Measurements from ENCODE around the gene AKAP8L.

Gene AKAP8L, protein sequence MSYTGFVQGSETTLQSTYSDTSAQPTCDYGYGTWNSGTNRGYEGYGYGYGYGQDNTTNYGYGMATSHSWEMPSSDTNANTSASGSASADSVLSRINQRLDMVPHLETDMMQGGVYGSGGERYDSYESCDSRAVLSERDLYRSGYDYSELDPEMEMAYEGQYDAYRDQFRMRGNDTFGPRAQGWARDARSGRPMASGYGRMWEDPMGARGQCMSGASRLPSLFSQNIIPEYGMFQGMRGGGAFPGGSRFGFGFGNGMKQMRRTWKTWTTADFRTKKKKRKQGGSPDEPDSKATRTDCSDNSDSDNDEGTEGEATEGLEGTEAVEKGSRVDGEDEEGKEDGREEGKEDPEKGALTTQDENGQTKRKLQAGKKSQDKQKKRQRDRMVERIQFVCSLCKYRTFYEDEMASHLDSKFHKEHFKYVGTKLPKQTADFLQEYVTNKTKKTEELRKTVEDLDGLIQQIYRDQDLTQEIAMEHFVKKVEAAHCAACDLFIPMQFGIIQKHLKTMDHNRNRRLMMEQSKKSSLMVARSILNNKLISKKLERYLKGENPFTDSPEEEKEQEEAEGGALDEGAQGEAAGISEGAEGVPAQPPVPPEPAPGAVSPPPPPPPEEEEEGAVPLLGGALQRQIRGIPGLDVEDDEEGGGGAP

DNA sequence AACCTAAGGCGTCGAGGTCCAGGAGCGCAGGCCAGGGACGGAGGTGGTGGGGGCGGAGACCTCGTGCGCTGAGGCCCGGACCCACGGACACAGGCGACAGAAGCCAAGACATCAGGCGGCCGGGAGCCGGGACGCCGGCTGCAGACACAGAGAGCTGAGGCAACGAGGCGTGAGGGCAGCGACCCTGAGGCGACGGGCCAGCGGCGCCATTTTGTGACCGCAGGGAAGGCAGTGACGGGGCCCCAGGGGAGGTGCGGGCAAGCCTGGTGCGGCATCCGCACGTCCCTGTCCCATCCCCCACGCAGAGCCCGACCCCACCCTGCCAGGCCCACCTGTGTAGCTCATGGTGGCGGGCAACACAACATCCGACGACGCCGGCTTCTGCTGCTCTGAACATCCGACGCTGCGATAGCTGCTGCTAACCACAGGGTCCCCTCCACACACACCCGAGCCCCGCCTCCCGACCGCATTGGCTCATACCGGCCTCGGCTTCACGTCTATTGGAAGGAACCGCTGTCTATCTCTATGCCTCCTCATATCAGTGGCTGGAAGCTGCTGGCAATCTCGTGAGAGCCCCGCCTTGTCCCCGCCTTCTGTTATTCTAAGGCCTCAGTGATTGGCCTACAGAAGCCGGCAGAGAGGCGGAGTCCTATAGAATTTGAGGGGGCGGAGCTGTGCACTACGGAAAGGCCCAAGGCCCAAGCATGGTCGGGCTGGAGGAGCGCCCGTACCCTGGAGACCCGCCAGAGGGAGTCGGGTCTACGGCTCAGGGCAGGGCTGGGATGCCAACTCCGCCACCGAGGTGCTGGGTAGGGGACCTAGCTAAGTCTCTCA lies at the start of gene AKAP8L:
Gene AKAP8L (minus strand): TSS at position 410 of the 834 bp plus-strand sequence. CDS start 65 bp downstream, at position 345.
- DNase-seq (ENCODE audit: low read depth): peak; percentile 100

DNA sequence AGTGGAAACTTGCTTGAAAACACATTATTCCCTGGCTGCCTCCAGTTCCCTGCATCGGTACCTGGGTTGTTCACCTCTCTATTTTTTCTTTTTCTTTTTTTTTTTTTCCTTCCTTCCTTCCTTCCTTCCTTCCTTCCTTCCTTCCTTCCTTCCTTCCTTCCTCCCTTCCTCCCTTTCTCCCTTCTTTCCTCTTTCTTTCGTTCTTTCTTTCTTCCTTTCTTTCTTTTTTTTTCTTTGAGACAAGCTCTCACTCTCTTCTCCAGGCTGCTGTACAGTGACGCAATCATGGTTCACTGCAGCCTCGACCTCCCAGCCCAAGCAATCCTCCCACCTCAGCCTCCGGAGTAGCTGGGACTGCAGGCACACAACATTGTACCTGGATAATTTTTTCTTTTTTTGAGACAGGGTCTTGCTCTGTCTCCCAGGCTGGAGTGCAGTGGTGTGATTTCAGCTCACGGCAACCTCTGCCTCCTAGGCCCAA lies 49.0 kb upstream of the AKAP8L start:
- DNase-seq (ENCODE audit: low read depth): no peak

DNA sequence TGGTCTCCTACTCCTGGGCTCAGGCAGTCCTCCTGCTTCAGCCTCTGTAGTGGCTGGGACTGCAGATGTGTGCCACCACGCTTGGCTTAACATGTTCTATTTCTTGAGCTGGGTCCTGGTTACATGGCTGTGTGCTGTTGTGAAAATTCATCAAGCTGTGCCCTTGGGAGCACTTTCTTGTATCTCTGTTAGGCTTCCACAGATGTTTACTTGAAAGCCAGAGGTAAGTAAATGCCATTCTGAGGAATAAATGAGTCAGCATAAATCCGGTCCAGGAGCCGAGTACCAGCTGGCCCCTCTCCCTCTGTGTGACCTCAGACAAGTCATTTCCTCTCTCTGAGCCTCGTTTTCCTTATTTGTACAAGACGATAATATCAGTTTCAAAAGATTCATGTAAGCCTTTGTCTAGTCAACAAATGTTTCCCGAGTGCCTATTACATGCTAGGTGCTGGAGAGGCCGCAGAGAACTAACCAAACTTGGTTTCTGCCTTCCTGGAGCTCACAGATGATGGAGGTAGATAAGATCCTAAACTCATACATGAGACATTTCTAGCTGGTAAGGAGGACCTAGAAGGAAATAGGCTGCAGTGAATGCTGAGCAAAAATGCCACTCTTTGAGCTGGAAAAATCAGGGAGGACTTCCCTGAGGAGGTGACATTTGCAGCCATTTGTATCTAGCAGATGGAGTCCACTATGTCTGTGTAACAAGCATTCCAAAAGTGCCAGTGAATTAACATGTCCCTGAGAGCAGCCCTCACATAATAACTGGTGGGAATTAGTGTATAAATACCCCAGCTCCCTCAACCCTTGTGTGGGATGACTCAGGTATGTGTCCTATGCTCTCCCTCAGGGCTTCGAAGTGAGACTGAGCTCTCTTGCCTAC lies 48.3 kb upstream of the AKAP8L start:
- no peak for DNase-seq (ENCODE audit: low read depth)

DNA sequence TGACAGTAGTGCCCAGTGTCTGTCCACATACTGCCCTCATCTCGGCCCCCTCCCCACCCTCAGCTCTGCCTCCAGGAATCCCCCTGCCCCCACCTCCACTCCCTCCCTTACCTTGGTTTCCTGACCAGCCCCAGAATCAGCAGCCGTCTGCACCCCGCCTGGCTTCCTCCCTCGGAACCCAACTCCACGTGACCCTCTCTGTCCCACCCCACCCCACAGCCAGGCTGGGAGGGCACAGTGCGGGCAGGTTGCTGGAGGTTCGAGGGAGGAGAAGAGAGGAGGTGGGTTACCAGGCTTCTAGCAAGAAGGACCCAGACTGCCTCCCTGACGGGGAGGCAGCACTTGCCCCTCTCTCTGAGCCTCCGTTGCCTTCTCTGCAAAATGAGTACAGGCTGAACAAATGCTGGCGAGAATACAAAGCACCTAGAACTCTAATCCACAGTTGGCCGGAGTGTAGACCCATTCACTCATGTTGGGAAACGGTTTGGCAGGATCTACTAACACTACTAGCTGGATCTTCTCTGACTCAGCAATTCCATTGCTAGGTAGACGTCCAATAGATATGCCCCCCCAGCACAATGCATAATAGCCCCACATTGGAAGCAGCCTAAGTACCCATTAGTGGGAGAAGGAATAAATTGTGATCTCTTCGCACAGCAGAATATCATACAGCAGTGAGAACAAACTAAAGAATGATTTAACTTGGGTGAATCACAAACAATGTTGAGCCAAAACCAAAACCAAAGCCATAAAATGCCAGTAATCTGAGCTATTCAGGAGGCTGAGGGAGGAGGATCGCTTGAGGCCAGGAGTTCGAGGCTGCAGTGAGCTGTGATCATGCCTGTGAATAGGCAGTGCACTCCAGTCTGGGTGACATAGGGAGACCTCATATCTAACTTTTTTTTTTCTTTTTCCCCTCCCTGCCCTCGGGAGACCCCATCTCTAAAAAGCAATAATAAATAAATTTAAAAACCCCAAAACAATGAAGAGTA lies 45.9 kb upstream of the AKAP8L start, which contains the start of gene RASAL3:
Gene RASAL3 (minus strand): TSS at position 151 of the 992 bp plus-strand sequence. CDS start 186 bp downstream, outside the sequence.
- DNase-seq (ENCODE audit: low read depth): no peak

DNA sequence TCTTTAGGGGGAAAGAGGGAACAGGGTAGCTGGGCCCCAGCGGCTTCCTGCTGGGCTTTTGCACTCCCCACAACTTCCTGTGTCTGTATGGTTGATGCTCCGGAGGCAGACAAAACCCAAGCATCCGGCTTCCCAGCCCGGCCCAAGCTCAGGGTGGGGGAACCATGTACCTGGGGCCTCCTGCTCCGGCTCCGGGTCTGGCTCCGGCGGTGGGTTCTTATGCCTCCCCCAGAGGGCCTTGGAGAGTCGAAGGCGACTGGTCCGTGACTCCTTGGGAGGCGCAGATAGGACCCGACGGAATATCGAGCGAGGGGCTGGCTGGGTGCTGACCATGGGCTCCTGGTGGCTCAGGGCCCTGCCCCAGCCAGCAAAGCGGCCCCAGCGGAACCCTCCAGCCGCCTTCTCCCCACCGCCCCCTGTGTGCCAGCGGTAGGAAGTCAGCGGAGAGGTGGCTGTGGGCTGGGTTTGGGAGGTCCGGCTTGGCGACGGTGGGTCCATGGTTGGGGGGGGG lies 45.1 kb upstream of the AKAP8L start:
- no peak for DNase-seq (ENCODE audit: low read depth)

DNA sequence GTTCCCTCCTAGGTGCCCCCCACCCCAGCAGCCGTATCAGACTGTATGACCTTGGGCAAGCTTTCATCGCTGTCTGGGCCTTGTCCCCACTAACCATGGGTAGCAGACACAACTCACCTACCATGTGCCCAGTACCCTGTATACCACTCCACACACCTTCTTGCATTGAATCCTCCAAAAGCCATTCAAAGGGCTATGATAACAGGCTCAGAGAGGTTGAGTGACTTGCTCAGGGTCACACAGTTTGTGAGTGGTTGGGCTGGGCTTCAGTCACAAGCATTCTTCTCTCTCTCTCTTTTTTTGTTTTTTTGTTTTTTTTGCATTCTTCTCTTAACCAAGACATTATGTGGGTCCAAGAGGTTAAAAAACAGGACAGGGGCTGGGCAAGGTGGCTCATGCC lies 42.9 kb upstream of the AKAP8L start:
- no peak for DNase-seq (ENCODE audit: low read depth)

DNA sequence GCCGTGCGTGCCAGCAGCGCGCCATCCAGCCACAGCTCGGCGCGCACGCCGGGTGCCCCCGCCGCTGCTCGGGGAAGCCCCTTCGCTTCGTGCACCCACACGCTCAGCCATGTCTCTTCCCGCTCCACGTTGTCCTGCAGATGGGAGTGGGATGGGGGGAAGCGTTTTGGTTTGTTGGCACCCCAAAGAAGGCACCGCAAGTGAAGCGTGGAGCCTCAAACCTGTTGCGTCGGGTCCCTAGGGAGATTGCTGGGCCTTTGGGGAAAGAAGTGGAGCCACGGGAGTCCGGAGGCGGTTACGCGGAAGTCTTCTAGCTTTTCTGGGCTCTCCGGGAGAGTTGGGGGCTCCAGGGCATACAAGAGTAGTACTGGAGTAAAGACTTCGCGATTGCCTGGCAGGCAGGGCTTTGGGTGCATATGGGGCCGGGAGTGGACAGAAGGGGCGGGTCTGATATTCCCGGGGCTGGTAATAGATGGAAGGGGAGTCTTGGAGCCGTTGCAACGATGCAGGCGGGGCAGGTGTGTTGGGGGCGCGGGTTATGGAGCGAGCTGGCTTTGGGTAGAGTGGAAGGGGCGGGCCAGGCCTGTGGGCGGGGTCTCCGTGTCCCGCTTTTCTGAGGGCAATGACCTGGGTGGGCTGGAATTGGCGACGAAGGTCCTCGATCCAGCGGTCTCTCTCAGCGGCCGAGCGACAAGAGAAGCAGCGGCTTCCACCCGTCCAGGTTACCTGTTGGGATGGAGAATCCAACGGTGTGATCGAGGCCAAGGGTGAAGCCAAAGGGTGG lies 39.1 kb upstream of the AKAP8L start:
- no peak for DNase-seq (ENCODE audit: low read depth)

DNA sequence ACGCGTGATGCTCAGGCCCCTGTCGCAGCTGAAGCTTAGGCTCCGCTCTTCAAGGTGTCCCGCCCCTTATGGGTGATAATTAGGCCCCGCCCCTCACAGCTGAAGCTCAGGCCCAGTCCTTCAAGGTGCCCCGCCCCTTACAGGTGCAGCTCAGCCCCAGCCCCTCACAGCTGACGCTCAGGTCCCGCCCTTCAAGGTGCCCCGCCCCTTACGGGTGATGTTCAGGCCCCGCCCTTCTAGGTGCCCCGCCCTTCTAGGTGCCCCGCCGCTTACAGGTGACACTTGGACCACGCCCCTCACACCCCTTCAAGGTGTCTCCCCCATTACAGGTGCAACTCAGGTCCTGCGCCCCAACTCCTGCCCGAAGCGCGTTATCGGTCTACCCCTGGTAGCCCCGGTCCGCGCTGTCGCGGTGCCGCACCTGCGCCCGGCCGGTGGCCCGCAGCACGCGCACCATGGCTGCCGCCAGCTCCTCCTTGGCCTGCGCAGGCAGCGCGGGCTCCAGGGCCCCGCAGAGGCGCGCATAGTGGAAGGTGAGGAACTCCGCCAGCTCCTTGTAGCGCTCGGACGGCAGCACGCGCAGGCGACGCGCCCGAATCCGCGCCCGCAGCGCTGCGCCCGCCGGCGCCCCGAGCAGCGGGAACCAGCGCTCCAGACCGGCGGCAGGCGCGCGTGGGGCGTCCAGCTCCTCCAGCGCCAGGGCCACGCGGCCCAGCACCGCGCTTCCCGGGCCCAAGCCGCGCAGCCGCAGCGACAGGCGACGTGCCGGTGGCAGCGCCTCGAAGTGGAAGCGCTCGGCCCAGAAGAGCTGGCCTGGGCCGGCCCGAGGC lies 38.3 kb upstream of the AKAP8L start:
- DNase-seq (ENCODE audit: low read depth): no peak

DNA sequence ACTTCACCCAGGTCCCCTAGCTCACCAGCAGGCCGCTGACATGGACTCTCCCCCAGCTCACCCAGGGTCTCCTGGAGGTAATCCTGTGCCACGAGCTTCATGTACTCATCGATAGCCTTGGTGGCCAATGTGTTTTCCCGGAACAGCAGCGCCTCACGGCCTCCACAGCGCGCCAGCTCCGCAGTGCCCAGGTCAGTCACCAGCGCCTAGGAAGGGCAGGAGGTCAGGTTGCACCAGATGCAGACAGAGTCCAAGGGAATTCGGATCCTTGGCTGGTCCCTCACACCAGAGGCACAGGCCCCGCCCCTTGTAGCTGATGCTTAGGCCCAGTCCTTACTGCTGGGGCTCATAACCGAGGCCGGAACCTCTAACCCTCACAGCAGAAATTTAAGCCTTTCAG lies 37.7 kb upstream of the AKAP8L start:
- no peak for DNase-seq (ENCODE audit: low read depth)

DNA sequence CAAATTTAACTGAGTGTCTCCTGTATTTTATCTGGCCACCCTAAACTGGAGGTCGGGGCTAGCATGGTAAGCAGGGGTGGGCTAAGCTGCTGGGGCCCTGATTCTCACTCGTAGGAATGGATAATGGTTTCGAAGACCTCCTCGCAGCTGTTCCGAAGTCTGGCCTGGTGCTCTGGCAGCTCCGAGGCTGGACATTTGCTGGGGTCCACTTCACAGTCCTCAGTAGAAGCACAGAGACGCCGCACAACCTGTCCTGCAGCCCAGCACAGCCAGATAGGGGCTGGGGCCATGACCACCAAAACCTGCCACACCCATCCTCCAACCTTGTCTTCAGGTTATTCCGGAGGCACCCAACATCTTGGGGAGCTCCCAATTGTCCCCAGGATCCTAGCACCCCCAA lies 37.2 kb upstream of the AKAP8L start:
- DNase-seq (ENCODE audit: low read depth): no peak

DNA sequence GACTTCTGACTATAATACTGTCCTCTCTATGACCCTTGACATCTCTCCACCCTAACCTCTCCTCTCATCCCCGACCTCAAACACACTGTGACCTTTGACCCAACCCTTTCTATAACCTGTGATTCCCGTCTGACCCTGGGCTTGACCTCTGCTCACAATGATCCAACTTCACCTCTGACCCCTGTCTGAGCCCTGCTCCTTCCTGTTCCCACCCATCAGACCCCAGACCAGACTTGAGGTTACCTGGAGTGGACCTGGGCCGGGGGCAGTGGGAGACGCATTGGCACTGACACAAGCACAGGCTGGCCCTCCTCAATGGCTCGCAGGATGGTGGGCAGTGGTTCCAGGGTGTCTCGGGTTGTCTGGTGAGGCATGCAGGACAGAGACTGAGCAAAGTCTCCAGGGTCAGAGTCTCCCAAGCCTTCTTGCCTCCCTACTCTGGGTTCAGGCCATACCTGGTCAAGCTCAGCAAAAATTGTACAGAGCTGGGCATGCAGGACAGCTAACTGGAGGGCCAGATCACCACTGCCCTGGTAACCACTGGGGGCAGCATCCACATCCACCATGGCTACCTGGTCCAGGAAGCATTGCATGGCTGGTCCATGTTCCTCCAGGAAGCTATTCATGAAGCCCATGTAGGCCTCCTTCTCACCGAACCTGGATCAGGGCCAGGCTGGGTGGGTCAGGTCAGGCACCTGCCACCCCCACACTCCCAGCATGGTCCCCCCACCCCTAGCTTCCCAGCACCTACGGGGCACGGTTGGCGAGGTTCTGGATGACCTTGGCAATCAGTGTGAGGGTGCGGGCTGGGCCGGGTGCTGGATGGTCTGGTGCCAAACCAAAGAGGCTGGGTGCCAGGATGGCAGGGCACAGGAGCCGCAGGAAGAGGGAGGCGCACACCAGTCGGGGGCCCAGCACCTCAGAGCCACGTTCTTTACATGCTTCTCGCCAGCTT lies 35.4 kb upstream of the AKAP8L start:
- no peak for DNase-seq (ENCODE audit: low read depth)

DNA sequence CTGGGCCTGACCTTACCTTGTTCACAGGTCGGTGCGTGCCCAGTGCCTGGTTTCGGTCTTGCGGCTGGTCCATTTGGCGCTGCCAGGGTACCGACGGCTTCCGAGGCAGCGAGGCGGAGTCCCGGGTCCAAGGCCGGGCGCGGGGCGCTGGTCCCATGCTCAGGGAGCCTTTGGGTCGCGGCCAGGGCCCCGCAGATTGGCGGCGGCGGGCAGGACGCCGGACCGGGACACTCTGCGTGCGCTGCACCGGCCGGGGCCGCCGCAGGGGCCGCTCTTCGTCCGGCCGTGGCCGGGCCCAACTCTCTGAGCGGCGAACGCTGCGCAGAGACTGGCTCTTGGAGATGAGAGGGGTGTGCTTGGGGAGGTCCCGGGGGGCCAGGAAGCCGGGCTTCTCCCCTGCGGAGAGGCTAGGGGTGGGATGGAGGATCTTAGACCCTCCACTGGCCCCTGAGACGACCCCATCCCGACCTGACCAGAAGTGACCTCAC lies 34.3 kb upstream of the AKAP8L start:
- DNase-seq (ENCODE audit: low read depth): no peak

DNA sequence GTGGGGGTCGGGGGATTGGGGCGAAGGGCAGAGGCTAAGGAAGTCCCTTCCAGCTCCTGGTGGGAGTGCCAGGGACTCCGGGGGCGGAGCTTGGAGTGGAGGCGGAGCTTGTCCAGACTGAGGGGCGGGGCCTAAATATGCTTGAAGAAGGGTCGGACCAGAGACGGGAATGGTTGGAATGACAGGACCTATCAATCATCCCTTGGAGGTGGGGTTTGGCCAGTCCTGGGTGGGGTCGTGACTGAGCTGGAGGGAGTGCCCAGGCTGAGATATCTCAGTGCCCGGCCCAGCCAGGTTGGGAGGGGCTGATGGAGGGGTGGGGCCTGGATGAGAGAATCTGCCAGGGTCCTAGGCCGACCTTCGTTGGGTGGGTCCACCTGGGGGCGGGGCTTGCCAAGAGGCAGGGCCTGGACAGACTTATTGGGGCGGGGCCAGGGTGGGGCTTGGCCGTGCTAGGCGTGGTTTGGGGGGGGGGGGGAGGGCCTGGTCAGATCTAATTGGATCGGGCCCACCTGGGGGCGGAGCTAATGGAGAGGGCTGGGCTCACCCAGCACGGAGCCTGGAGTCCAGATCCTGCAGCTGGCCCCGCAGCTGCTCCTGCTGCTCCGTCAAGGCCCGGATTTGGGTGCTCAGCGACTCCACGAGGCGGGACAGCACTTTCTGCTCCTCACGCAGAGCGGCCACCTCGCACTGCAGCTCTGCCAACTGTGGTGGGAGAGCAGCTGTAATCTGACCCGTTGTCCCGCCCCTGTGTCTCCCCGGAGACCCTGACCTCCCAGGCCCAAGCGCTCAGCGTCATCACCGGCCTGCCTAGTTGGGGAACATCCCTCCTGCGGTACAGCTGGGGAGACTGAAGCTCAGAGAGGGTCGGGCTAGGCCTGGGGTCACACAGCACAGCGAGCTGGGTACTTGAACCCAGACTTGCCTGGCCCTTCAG lies 33.6 kb upstream of the AKAP8L start:
- DNase-seq (ENCODE audit: low read depth): peak; percentile 35

DNA sequence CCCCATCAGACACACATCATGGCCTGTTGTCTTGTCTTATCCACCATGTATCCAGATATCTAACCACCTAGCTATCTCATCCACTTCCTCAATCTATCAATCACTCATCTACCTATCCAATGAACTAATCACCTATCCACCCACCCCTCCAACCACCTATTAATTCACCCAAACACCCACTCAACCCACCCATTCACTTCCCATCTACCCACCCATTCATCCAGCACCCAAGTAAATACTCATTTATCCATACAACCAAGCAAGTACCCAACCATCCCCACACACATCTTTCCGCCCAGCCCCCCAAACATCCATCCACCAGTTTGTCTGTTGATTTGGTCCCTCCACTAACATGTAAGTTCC lies 31.7 kb upstream of the AKAP8L start:
- DNase-seq (ENCODE audit: low read depth): no peak

DNA sequence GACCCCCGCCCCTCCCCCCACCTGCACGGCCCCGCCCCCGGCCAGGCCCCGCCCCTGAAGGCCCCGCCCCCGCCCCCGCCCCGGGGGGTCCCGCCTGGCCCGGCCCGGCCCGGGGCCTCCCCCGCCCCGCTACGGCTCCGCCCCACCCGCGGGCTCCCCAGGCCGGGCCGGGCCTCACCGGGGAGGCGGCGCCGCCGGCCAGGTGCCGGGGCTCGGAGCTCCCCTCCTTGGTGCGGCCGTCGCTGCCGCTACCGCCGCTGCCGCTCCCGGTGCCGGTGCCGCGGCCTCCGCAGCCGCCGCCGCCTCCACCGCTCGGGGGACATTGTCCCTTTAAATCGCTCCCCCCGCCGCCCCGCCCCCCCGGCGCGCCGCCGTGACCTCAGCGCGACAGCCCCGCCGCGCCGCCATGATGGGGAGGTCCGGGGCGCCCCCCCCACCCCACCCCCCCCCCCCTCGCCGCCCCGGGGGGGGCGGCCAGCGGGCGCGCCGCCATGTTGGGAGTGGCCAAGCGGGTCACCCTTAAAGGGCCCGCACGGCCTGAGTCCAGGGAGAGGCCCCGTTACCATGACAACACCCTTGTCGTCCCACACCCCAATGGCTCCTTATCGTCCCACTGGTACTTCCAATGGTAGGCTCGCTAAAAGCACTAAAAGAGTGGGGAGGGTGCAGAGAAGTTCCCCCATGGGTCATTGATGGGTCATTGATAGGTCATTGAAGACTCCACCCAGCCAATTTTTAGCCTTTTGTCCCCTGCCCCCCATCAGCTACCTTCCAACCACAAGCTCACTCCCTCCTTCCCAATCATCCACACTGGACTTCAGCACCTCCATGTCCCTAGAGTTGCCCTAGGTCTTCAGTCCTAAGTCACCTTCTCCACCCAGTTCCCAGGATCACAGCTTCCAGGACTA lies 31.1 kb upstream of the AKAP8L start, which contains the start of gene WIZ:
Gene WIZ (minus strand): TSS at position 337 of the 908 bp plus-strand sequence. CDS start 1,649 bp downstream, outside the sequence.
- DNase-seq (ENCODE audit: low read depth): peak; percentile 40

All from GM04504 (cell line).